ENCODE measurements around the gene TCIRG1. TPM values are rescaled to one million over a fixed set of nuclear protein-coding genes. Genes with fewer than 3 reads are reported as not detected.

TCIRG1 gene
- total and polyA plus RNA-seq, 2 of the 13 experiments (the other 11 are each of a cell fraction or from before 2014, with no cell fraction given) = 48.0 to 69.6 TPM

DNA sequence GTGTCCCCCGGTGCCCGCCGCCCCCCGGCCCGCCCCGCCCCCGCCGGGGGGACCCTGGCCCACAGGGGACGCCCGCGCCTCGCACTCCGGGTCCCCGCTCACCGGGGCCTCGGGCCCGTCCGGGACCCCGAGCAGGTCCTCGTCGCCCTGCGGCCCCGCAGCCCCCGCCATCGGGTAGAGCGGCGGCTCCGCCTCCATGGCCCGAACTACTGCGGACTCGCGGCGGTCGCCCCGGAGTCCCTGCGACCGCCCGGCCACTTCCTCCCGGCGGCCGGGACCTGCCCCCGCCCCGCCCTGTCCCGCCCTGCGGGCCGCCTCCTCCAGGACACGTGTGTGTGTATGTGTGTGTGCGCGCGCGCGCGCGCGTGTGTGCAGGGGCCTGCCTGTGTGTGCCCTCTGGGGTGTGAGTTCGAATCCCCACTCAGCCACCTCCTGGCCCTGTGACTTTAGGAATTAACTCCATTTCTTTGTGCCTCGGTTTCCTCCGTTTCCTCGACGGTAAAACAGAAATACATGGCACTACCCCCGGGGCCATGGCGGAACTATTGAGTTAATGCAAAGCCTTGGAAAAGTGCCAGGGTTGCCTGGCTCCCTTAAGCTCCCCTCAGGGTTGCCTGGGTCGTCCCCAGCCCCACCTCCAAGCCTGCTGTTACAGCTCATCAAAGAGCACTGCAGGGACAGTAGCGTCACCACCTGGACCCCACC, 34.8 kb upstream of the TCIRG1 start, which contains the start of gene UNC93B1 (continued):
- TF ChIP-seq, protein P1, sequence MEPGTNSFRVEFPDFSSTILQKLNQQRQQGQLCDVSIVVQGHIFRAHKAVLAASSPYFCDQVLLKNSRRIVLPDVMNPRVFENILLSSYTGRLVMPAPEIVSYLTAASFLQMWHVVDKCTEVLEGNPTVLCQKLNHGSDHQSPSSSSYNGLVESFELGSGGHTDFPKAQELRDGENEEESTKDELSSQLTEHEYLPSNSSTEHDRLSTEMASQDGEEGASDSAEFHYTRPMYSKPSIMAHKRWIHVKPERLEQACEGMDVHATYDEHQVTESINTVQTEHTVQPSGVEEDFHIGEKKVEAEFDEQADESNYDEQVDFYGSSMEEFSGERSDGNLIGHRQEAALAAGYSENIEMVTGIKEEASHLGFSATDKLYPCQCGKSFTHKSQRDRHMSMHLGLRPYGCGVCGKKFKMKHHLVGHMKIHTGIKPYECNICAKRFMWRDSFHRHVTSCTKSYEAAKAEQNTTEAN (CRISPR knock-in tag; conservative IDR thresholded peaks at IDR 0.05) = peak; percentile 95
- peak; percentile 27 for TF ChIP-seq ASH2L (IDR thresholded peaks at IDR 0.05; ENCODE audit: insufficient read length, low read depth, low read length)
- TF ChIP-seq, protein P2, sequence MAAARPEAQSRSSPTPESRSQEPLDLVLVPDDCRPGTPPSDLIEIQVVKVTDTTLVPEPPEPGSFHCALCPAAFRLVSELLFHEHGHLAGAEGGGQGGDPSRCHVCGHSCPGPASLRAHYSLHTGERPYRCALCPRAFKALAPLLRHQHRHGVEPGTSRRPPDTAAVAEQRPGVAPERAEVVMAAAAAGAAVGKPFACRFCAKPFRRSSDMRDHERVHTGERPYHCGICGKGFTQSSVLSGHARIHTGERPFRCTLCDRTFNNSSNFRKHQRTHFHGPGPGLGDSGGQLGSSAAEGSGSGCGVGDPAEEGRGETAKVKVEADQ (CRISPR knock-in tag; IDR thresholded peaks at IDR 0.05; ENCODE audit: borderline replicate concordance) = peak; percentile 54; the same call in 1 of the 2 replicates
- no peak for TF ChIP-seq ZBTB1 (CRISPR knock-in tag; IDR thresholded peaks at IDR 0.05; ENCODE audit: borderline replicate concordance)
- TF ChIP-seq, protein P3, sequence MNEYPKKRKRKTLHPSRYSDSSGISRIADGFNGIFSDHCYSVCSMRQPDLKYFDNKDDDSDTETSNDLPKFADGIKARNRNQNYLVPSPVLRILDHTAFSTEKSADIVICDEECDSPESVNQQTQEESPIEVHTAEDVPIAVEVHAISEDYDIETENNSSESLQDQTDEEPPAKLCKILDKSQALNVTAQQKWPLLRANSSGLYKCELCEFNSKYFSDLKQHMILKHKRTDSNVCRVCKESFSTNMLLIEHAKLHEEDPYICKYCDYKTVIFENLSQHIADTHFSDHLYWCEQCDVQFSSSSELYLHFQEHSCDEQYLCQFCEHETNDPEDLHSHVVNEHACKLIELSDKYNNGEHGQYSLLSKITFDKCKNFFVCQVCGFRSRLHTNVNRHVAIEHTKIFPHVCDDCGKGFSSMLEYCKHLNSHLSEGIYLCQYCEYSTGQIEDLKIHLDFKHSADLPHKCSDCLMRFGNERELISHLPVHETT (CRISPR knock-in tag; conservative IDR thresholded peaks at IDR 0.05) = peak; percentile 30; the same call in 1 of the 2 replicates
- TF ChIP-seq MBD4 (IDR thresholded peaks at IDR 0.05; ENCODE audit: borderline replicate concordance, low read length) = no peak
- peak; percentile 59; the same call in 1 of the 2 replicates for TF ChIP-seq KDM5B (CRISPR knock-in tag; IDR thresholded peaks at IDR 0.05; ENCODE audit: borderline replicate concordance)
- TF ChIP-seq YY1 (IDR thresholded peaks at IDR 0.05; ENCODE audit: insufficient read depth, insufficient replicate concordance, low read depth, low read length) = peak; percentile 60
- no peak for TF ChIP-seq KLF13 (CRISPR knock-in tag; IDR thresholded peaks at IDR 0.05)
- TF ChIP-seq RARA (CRISPR knock-in tag; IDR thresholded peaks at IDR 0.05) = peak; percentile 22; the same call in 1 of the 2 replicates
- TF ChIP-seq, protein P4, sequence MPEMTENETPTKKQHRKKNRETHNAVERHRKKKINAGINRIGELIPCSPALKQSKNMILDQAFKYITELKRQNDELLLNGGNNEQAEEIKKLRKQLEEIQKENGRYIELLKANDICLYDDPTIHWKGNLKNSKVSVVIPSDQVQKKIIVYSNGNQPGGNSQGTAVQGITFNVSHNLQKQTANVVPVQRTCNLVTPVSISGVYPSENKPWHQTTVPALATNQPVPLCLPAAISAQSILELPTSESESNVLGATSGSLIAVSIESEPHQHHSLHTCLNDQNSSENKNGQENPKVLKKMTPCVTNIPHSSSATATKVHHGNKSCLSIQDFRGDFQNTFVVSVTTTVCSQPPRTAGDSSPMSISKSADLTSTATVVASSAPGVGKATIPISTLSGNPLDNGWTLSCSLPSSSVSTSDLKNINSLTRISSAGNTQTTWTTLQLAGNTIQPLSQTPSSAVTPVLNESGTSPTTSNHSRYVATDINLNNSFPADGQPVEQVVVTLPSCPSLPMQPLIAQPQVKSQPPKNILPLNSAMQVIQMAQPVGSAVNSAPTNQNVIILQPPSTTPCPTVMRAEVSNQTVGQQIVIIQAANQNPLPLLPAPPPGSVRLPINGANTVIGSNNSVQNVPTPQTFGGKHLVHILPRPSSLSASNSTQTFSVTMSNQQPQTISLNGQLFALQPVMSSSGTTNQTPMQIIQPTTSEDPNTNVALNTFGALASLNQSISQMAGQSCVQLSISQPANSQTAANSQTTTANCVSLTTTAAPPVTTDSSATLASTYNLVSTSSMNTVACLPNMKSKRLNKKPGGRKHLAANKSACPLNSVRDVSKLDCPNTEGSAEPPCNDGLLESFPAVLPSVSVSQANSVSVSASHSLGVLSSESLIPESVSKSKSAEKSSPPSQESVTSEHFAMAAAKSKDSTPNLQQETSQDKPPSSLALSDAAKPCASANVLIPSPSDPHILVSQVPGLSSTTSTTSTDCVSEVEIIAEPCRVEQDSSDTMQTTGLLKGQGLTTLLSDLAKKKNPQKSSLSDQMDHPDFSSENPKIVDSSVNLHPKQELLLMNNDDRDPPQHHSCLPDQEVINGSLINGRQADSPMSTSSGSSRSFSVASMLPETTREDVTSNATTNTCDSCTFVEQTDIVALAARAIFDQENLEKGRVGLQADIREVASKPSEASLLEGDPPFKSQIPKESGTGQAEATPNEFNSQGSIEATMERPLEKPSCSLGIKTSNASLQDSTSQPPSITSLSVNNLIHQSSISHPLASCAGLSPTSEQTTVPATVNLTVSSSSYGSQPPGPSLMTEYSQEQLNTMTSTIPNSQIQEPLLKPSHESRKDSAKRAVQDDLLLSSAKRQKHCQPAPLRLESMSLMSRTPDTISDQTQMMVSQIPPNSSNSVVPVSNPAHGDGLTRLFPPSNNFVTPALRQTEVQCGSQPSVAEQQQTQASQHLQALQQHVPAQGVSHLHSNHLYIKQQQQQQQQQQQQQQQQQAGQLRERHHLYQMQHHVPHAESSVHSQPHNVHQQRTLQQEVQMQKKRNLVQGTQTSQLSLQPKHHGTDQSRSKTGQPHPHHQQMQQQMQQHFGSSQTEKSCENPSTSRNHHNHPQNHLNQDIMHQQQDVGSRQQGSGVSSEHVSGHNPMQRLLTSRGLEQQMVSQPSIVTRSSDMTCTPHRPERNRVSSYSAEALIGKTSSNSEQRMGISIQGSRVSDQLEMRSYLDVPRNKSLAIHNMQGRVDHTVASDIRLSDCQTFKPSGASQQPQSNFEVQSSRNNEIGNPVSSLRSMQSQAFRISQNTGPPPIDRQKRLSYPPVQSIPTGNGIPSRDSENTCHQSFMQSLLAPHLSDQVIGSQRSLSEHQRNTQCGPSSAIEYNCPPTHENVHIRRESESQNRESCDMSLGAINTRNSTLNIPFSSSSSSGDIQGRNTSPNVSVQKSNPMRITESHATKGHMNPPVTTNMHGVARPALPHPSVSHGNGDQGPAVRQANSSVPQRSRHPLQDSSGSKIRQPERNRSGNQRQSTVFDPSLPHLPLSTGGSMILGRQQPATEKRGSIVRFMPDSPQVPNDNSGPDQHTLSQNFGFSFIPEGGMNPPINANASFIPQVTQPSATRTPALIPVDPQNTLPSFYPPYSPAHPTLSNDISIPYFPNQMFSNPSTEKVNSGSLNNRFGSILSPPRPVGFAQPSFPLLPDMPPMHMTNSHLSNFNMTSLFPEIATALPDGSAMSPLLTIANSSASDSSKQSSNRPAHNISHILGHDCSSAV (CRISPR knock-in tag; IDR thresholded peaks at IDR 0.05; ENCODE audit: borderline replicate concordance) = no peak

All from HepG2 (cell line).